Colonic mucosa (tissue), 4 donors: Measurements from ENCODE around the gene OR12D3. TPM values are rescaled to one million over a fixed set of nuclear protein-coding genes. Genes with fewer than 3 reads are reported as not detected.

Source experiments
- DNase-seq: peaks from one replicate; pipeline ENCODE4 v3.0.0-alpha.2; 2020
- H3K27ac ChIP-seq: fragments of 200-600 bp; one replicate; pipeline ENCODE4 v1.8.0; 2021
- H3K27me3 ChIP-seq: fragments of 200-600 bp; one replicate; pipeline ENCODE4 v1.8.0; 2021
- H3K36me3 ChIP-seq: fragments of 200-600 bp; one replicate; pipeline ENCODE4 v1.8.0; 2021
- H3K4me1 ChIP-seq: fragments of 200-600 bp; one replicate; pipeline ENCODE4 v1.8.0; 2021; ENCODE audit warnings: mild to moderate bottlenecking
- H3K4me3 ChIP-seq: fragments of 200-600 bp; one replicate; pipeline ENCODE4 v1.8.0; 2021
- H3K9ac ChIP-seq, 2 donors: one replicate each; pipeline ENCODE4 v1.7.0; 2013; ENCODE audit warnings: control low read depth in 2 of 2, low read depth in 2 of 2, low read length in 2 of 2
- H3K9me3 ChIP-seq: fragments of 200-600 bp; one replicate; pipeline ENCODE4 v1.8.0; 2021
- CTCF ChIP-seq: fragments of 200-600 bp; IDR thresholded peaks from one replicate; pipeline ENCODE4 v1.8.0; 2022; ENCODE audit warnings: antibody characterized with exemption, mild to moderate bottlenecking
- intact Hi-C: fragments of 100-400 bp; cut with DNase I; formaldehyde crosslinking; loops from one replicate; pipeline ENCODE4 v1.14.1; 2022
- total RNA-seq, 2 donors: library from RNA; stranded (reverse); fragmentation: NEBNext Ultra II Directional in 1 of 2; extraction: Animal tissue kit (Norgen Biotek cat#: 25700) in 1 of 2; gene quantifications; one replicate each; pipeline ENCODE4 v1.2.1, GENCODE V29; 2021
- donor health status: healthy.
- donor health status: DM: no; HTN: no; CAD: no.
- donor health status: DM: no; HTN: no; CAD: no.

Gene OR12D3
- not detected for total RNA-seq

GRCh38 chr6:29375191-29375590 lies at the start of gene OR12D3:
OR12D3 (minus strand) TSS chr6:29375291; CDS start chr6:29375287, 4 bp downstream.
- Histone ChIP-seq H3K9ac (no peak within 1 kb of the TSS), H3K4me1 (no peaks in the 10 kb centered on the region), H3K4me3 (no peak within 1 kb of the TSS), H3K36me3 (no peaks in the 10 kb centered on the region), H3K27me3 (no peaks in the 10 kb centered on the region), H3K9me3 (no peaks in the 10 kb centered on the region), H3K27ac (no peak within 1 kb of the TSS)
- DNase-seq = no peak
- no peak for TF ChIP-seq CTCF
- intact Hi-C loops = no loop called here

- Histone ChIP-seq H3K27me3 (no peaks in the 10 kb centered on the region), H3K27ac (no peak overlapping the region), H3K4me3 (no peak overlapping the region), H3K4me1 (no peaks in the 10 kb centered on the region), H3K9me3 (no peaks in the 10 kb centered on the region), H3K9ac (no peak overlapping the region), H3K36me3 (no peaks in the 10 kb centered on the region)
- DNase-seq = no peak
- TF ChIP-seq CTCF = no peak
- intact Hi-C loops = no loop called here
Observed at GRCh38 chr6:29424575-29424974, 49.5 kb upstream of the OR12D3 start.

- intact Hi-C loops = no loop called here
Observed at GRCh38 chr6:29424168-29424567, 49.1 kb upstream of the OR12D3 start.

GRCh38 chr6:29419516-29419915 lies 44.4 kb upstream of the OR12D3 start:
- TF ChIP-seq CTCF = no peak
- intact Hi-C loops = no loop called here
- no peak overlapping the region for H3K9ac ChIP-seq
- no peaks in the 10 kb centered on the region for H3K27me3 ChIP-seq
- H3K36me3 ChIP-seq = no peaks in the 10 kb centered on the region
- no peak for DNase-seq
- H3K4me1 ChIP-seq = no peaks in the 10 kb centered on the region
- H3K27ac ChIP-seq = no peak overlapping the region
- no peaks in the 10 kb centered on the region for H3K9me3 ChIP-seq
- no peak overlapping the region for H3K4me3 ChIP-seq

More at GRCh38 chr6:29424168-29424567, 49.1 kb upstream of the OR12D3 start:
- no peak for TF ChIP-seq CTCF
- Histone ChIP-seq H3K4me1 (no peaks in the 10 kb centered on the region), H3K9ac (no peak overlapping the region), H3K36me3 (no peaks in the 10 kb centered on the region), H3K27me3 (no peaks in the 10 kb centered on the region), H3K27ac (no peak overlapping the region), H3K9me3 (no peaks in the 10 kb centered on the region), H3K4me3 (no peak overlapping the region)
- no peak for DNase-seq

GRCh38 chr6:29414588-29414987 lies 39.5 kb upstream of the OR12D3 start, which contains the start of gene OR12D1:
OR12D1 (plus strand) TSS chr6:29414928.
- TF ChIP-seq CTCF = no peak
- no peaks in the 10 kb centered on the region for H3K27me3 ChIP-seq
- DNase-seq = no peak
- H3K4me3 ChIP-seq = no peak within 1 kb of the TSS
- intact Hi-C loops = no loop called here
- H3K9me3 ChIP-seq = no peaks in the 10 kb centered on the region
- no peaks in the 10 kb centered on the region for H3K4me1 ChIP-seq
- no peak within 1 kb of the TSS for H3K27ac ChIP-seq
- no peak within 1 kb of the TSS for H3K9ac ChIP-seq
- no peaks in the 10 kb centered on the region for H3K36me3 ChIP-seq
